ENCODE results near the gene PITHD1.
A peak's percentile ranks its signal among the peaks of the same experiment; 100 is the strongest.
"Not testable (repeated sequence)": the region's sequence is repeated elsewhere in the genome, so short reads cannot be mapped to it uniquely, and the experiment has no call there.

Gene PITHD1, protein sequence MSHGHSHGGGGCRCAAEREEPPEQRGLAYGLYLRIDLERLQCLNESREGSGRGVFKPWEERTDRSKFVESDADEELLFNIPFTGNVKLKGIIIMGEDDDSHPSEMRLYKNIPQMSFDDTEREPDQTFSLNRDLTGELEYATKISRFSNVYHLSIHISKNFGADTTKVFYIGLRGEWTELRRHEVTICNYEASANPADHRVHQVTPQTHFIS

GRCh38 chr1:23777979-23778814 is at the start of gene PITHD1:
Gene PITHD1, plus strand, starts transcription at chr1:23778418. Its CDS starts 98 bp downstream, at chr1:23778516.
- H3K79me2 ChIP-seq (ENCODE audit: control insufficient read depth, low read length): peaks cover 86% of the 10 kb centered on the region
- no peak for TF ChIP-seq CTCF (IDR thresholded peaks at IDR 0.05; ENCODE audit: low read depth, low read length, poor library complexity, severe bottlenecking)
- no peak for TF ChIP-seq EZH2phosphoT487 (IDR thresholded peaks at IDR 0.05; ENCODE audit: borderline replicate concordance, low read length)
- H3K27ac ChIP-seq (ENCODE audit: low read depth, low read length): peak within 1 kb of the TSS; percentile 37
- peak within 1 kb of the TSS; percentile 78 for H3K4me2 ChIP-seq (ENCODE audit: low read length)
- H3K9me2 ChIP-seq (replicated peaks; ENCODE audit: control insufficient read depth, low read length): no peaks in the 10 kb centered on the region
- peaks cover 6% of the 10 kb centered on the region; the same call in 1 of the 2 replicates for H4K20me1 ChIP-seq (ENCODE audit: control insufficient read depth, insufficient read depth, low read depth, low read length)
- 0 out of 2 replicates have a peak, but pooled peaks cover 3% of the 10 kb centered on the region for H3F3A ChIP-seq (ENCODE audit: control insufficient read depth, insufficient read depth)
- peak within 1 kb of the TSS; percentile 99 for H3K4me3 ChIP-seq (ENCODE audit: low read length)
- no peaks in the 10 kb centered on the region for H3K27me3 ChIP-seq (ENCODE audit: control insufficient read depth, low read length)
- peaks cover 38% of the 10 kb centered on the region for H3K36me3 ChIP-seq (ENCODE audit: control insufficient read depth, low read length)
- no peaks in the 10 kb centered on the region for H3K9me3 ChIP-seq (ENCODE audit: control insufficient read depth, insufficient read depth, low read length)
- H3K4me1 ChIP-seq (ENCODE audit: control insufficient read depth, low read length): peaks cover 32% of the 10 kb centered on the region

GRCh38 chr1:23732363-23733224 is 45.6 kb upstream of the PITHD1 start:
- no peaks in the 10 kb centered on the region for H3K27me3 ChIP-seq (ENCODE audit: control insufficient read depth, low read length)
- H3K36me3 ChIP-seq (ENCODE audit: control insufficient read depth, low read length): no peaks in the 10 kb centered on the region
- H3K4me1 ChIP-seq (ENCODE audit: control insufficient read depth, low read length): peaks cover 18% of the 10 kb centered on the region
- TF ChIP-seq CTCF (IDR thresholded peaks at IDR 0.05; ENCODE audit: low read depth, low read length, poor library complexity, severe bottlenecking) (peak; percentile 25), EZH2phosphoT487 (IDR thresholded peaks at IDR 0.05; ENCODE audit: borderline replicate concordance, low read length) (no peak)
- H3K4me2 ChIP-seq (ENCODE audit: low read length): no peak overlapping the region
- no peak overlapping the region for H3K4me3 ChIP-seq (ENCODE audit: low read length)
- peaks cover 4% of the 10 kb centered on the region; the same call in 1 of the 2 replicates for H3F3A ChIP-seq (ENCODE audit: control insufficient read depth, insufficient read depth)
- no peaks in the 10 kb centered on the region for H3K9me2 ChIP-seq (replicated peaks; ENCODE audit: control insufficient read depth, low read length)
- no peak overlapping the region for H3K27ac ChIP-seq (ENCODE audit: low read depth, low read length)
- H4K20me1 ChIP-seq (ENCODE audit: control insufficient read depth, insufficient read depth, low read depth, low read length): peaks cover 12% of the 10 kb centered on the region
- H3K79me2 ChIP-seq (ENCODE audit: control insufficient read depth, low read length): peaks cover 10% of the 10 kb centered on the region
- H3K9me3 ChIP-seq (ENCODE audit: control insufficient read depth, insufficient read depth, low read length): no peaks in the 10 kb centered on the region

- H3K27me3 ChIP-seq (ENCODE audit: control insufficient read depth, low read length); H3K27ac ChIP-seq (ENCODE audit: low read depth, low read length); H3K9me3 ChIP-seq (ENCODE audit: control insufficient read depth, insufficient read depth, low read length); H3K4me3 ChIP-seq (ENCODE audit: low read length); H3K9me2 ChIP-seq (replicated peaks; ENCODE audit: control insufficient read depth, low read length); H3K79me2 ChIP-seq (ENCODE audit: control insufficient read depth, low read length); H3F3A ChIP-seq (ENCODE audit: control insufficient read depth, insufficient read depth); H3K36me3 ChIP-seq (ENCODE audit: control insufficient read depth, low read length); H3K4me2 ChIP-seq (ENCODE audit: low read length): not testable (repeated sequence)
- Histone ChIP-seq H4K20me1 (ENCODE audit: control insufficient read depth, insufficient read depth, low read depth, low read length) (peaks cover 10% of the 10 kb centered on the region), H3K4me1 (ENCODE audit: control insufficient read depth, low read length) (peaks cover 11% of the 10 kb centered on the region)
Observed at GRCh38 chr1:23733281-23733680, 44.9 kb upstream of the PITHD1 start.
